Gastrocnemius medialis (tissue), 4 donors: Measurements from ENCODE around the gene DMD.

Experiments used
- CTCF ChIP-seq, 5 experiments: fragments of 450-650 bp in 3 of 5; fragments of 200-600 bp in 2 of 5; sonication (generic) in 2 of 5; IDR thresholded peaks in 4 of 5; conservative IDR thresholded peaks in 1 of 5; 1 replicate in 4 of 5; 2 replicates in 1 of 5; pipeline ENCODE4 v1.5.1; 2016 to 2019; ENCODE audit warnings: antibody characterized with exemption in 5 of 5, mild to moderate bottlenecking in 3 of 5, moderate library complexity in 3 of 5
- POLR2A ChIP-seq, 2 donors: fragments of 450-650 bp; IDR thresholded peaks; one replicate each; pipeline ENCODE4 v1.6.1; 2017; ENCODE audit warnings: antibody characterized with exemption in 2 of 2, mild to moderate bottlenecking in 2 of 2, moderate library complexity in 2 of 2

- no peak for TF ChIP-seq CTCF (IDR thresholded peaks at IDR 0.05 in 4 of 5, conservative IDR thresholded peaks at IDR 0.05 in 1 of 5)
- TF ChIP-seq POLR2A (IDR thresholded peaks at IDR 0.05) = no peak
These were observed 612.6 kb downstream of the DMD start for GRCh38 chrX:32598707-32599106.
